ENCODE measurements around the gene PRUNE2.

DNA sequence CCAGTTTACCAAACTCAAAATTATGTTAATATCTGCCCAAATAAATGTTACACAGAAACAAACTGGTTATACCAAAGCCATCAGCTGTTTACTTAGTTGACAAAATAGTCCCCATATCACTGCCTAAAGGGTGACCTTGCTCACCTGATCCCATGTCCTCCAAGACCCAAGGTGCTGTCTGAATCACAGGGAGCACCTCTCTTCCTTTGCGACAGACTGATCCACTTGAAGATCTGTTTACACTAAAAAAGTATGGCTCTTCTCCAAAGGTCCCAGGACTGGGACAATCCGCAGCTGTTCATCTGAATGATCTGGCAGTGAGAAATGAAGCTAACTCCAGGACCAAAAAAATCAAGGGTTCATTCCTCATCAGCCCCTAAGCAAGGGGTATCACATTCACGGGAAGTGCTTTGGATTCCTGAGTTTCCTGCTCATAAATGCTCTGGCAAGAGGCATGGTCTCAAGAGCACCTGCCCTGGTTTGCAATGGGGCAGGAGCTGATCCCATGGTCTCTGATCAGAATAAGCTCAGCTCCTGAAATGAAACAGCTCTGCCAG lies 5.0 kb downstream of the PRUNE2 start:
- TF ChIP-seq POLR2A (IDR thresholded peaks at IDR 0.05) (no peak), CTCF (IDR thresholded peaks at IDR 0.05) (no peak)
